Activated CD8-positive, alpha-beta memory T cell treated with anti-CD3 and anti-CD28 coated beads for 36 hours (primary cell): ENCODE measurements around the gene MAP3K14. TPM values are rescaled to one million over a fixed set of nuclear protein-coding genes. Genes with fewer than 3 reads are reported as not detected.

ENCODE experiments used
- CTCF ChIA-PET: fragments of 350-600 bp; sonication (Branson Sonifier 250); formaldehyde crosslinking; loops from one replicate; lab custom pipeline; 2021; ENCODE audit warnings: antibody characterized with exemption; lab: Charles Lee
- POLR2A ChIA-PET: fragments of 350-600 bp; sonication (Branson Sonifier 250); formaldehyde crosslinking; loops from one replicate; lab custom pipeline; 2021; ENCODE audit warnings: antibody characterized with exemption; lab: Charles Lee
- total RNA-seq, 2 experiments: library from RNA; stranded (reverse); gene quantifications; one replicate each; pipeline ENCODE4 v1.2.3, GENCODE V29; 2021

Gene MAP3K14
- total RNA-seq, 2 experiments from 2014 or later: 47.5 to 51.6 TPM

DNA sequence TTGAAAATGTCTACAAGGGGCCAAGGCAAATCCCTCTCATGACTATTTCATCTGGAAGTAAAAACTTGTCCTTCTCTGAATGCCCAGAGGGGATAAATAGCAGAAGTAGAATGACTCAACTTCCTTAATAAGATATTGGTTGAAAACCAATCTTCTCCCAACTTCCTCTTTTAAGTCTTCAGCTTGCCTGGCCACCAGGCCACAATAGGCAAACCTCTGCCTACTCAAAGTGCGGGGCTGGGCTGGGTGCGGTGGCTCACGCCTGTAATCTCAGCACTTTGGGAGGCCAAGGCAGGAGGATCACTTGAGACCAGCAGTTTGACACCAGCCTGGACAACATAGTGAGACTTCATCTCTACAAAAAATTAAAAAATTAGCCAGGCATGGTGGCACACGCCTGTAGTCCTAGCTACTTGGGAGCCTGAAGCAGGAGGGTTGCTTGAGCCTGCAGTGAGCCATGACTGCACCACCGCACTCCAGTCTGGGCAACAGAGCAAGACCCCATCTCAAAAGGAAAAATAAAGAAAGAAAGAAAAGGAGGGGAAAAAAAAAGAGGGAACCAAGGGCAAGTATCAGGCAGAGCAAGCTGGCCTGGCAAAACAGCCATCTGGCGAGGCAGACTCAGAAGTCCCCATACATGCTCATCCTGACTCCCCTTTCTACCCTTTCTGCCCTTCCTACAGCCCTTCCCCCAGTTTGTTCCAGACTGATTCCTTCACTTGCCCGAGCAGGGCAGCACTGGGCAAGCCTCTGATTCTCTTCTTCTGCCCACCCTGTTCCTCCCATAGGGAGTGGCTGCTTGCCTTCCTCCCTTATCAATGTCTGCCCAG lies 20.6 kb downstream of the MAP3K14 start:
- POLR2A ChIA-PET: no interaction called here

DNA sequence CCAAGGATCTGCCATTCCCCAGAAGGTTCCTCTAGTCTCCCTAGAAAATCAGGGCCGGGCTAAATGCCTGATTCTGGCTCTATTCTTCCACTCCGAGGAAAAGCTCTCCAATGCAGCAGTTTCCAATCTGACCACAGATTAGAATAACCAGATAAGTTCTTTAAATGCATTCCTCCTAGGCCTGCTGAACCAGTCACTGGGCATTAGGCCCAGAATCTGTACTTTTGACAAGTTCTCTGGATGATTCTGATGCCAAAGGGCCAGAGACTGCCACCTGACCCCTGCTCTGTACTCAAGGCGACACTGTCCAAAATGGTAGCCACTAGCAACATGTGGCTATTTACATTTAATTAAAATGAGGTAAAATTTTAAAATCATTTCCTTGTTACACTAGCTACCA lies 22.3 kb downstream of the MAP3K14 start:
- POLR2A ChIA-PET: no interaction called here
- CTCF ChIA-PET: interaction anchor here (1.5 to 2.3 kb wide), 3 partner anchors 13 to 91 kb away, joined by 4 to 8 read pairs (median 6); no protein-coding TSS in a partner anchor

More for the DNA sequence above, 20.6 kb downstream of the MAP3K14 start:
- CTCF ChIA-PET: interaction anchor here (1.1 to 1.8 kb wide), 2 partner anchors 15 to 89 kb away, joined by 4 to 6 read pairs; no protein-coding TSS in a partner anchor

GRCh38 chr17:45293413-45294211 lies 23.2 kb downstream of the MAP3K14 start:
- ChIA-PET POLR2A (interaction anchor here (0.8 to 0.9 kb wide), 3 partner anchors 22 to 37 kb away, joined by 3 to 5 read pairs (median 3); no protein-coding TSS in a partner anchor), CTCF (interaction anchor here (0.6 to 2.3 kb wide), 7 partner anchors 10 to 92 kb away, joined by 3 to 8 read pairs (median 3); partner anchors contain the start of gene MAP3K14)

DNA sequence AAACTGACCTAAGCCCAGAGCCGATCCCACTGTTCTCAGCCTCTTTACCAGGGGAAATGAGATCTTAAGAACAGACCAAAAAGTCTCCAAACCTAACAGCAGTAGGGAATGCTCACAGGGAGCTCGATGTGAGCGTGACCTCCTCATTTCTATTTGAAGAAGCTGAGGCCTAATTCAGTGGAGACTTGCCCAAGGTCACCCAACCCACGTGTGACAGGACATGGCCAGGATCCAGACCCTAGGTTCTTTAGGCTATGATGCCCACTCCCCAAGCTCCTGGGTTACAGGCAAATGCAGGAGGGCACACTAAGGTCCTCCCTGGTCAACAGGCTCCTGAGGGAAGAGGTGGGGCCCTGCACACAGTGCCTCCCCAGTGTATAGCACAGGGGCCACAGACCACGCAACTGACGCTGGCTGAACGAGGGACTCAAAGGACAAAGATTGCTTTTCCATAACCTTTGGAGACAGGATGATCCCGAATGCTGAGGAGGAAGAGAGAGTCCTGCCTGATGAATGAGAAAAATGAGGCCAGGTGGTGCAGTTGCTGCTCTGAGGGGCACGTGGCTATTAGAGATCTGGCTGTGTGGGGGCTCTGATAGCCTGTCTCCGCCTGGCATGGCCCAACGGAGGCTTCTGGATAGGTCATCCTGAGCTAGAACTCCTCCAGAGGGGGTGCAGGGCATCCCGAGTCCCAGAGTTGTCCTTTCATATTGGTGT lies 24.0 kb downstream of the MAP3K14 start:
- POLR2A ChIA-PET: interaction anchor here (0.8 kb wide), 2 partner anchors 27 to 37 kb away, joined by 3 to 5 read pairs; no protein-coding TSS in a partner anchor
- CTCF ChIA-PET: interaction anchor here (0.6 to 2.3 kb wide), 8 partner anchors 9 to 92 kb away, joined by 3 to 8 read pairs (median 4); partner anchors contain the start of gene MAP3K14

- CTCF ChIA-PET: interaction anchor here (1.0 to 1.9 kb wide), 5 partner anchors 12 to 156 kb away, joined by 3 to 9 read pairs (median 4); partner anchors contain the start of gene ACBD4
These were observed 25.5 kb downstream of the MAP3K14 start for GRCh38 chr17:45291171-45291805.

DNA sequence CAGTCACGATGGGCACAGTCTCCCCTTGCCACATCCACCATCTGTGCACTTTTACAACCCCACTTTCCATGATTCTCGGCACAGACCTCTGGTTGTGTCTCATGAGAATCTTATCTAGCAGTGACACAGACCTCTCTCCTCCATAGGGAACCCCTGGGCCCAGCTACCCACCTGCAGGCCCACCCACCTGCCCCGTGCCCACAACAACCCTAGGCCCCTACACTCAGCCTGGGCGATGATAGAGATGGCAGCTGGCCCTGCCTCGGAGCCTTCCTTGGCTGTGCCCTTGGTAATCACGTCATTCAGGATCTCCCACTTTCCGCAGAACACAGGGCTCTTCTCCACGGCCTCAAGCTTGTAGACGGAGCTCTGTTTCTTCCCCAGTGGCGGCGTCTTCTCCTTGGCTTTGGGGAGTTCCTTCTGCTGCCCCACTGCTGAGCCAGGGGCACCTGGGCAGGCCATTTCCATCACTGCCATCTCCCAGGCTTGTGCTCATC lies 26.5 kb downstream of the MAP3K14 start:
- POLR2A ChIA-PET: no interaction called here

More at GRCh38 chr17:45291171-45291805, 25.5 kb downstream of the MAP3K14 start:
- POLR2A ChIA-PET: no interaction called here

DNA sequence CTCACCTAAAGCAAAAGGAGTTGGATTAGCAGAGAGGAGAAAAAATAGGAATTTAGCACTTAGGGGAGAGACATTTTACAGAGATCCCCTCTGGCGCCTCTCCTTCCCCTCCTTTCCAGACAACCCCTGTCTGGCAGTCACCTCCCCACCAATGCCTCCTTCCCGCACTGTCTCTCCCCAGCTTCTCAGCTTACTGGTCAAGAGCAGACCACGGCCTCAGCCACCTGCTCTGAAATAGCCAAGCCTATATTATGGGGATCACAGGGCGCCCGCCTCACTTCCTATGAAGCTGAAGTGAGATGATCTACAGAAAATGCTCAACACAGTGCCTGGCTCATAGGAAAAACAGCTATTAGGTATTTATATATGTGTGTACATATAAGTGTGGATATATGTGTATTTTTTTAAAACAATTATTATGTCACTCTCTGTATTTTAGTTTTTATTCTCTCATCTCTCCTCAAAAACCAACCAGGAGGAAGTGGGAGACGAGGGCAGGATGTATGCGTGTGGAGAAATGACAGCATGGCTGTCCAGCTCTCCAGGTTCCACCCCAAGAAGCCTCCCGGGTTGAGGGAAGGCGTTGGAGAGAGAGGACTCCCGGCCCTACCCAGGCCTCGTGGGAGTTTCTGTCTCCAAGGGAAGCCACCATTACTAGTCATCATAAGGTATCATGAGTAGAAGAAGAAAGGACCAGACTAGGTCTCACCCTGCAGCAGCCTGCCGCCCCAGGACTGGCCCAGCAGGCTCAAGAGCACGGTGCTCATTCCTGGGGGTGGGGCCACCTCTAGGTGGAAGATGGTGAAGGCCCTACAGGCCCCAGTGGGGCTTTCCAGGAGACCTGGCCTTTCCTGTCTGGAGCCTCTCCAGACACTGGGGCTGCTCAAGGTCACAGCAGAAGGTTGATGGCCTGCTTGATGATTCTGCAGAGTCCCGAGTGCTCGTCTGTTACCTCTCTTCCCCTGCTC lies 27.2 kb downstream of the MAP3K14 start:
- ChIA-PET CTCF (interaction anchor here (0.7 to 1.9 kb wide), 2 partner anchors 13 to 95 kb away, joined by 4 to 9 read pairs; no protein-coding TSS in a partner anchor), POLR2A (no interaction called here)

More for the DNA sequence above, 26.5 kb downstream of the MAP3K14 start:
- CTCF ChIA-PET: interaction anchor here (1.0 to 1.9 kb wide), 3 partner anchors 12 to 155 kb away, joined by 3 to 9 read pairs (median 4); partner anchors contain the start of gene ACBD4

- ChIA-PET CTCF (interaction anchor here (0.7 to 1.5 kb wide), 3 partner anchors 28 to 104 kb away, joined by 3 to 4 read pairs (median 3); partner anchors contain the start of gene MAP3K14), POLR2A (no interaction called here)
These were observed 28.0 kb downstream of the MAP3K14 start for GRCh38 chr17:45288825-45289224.

DNA sequence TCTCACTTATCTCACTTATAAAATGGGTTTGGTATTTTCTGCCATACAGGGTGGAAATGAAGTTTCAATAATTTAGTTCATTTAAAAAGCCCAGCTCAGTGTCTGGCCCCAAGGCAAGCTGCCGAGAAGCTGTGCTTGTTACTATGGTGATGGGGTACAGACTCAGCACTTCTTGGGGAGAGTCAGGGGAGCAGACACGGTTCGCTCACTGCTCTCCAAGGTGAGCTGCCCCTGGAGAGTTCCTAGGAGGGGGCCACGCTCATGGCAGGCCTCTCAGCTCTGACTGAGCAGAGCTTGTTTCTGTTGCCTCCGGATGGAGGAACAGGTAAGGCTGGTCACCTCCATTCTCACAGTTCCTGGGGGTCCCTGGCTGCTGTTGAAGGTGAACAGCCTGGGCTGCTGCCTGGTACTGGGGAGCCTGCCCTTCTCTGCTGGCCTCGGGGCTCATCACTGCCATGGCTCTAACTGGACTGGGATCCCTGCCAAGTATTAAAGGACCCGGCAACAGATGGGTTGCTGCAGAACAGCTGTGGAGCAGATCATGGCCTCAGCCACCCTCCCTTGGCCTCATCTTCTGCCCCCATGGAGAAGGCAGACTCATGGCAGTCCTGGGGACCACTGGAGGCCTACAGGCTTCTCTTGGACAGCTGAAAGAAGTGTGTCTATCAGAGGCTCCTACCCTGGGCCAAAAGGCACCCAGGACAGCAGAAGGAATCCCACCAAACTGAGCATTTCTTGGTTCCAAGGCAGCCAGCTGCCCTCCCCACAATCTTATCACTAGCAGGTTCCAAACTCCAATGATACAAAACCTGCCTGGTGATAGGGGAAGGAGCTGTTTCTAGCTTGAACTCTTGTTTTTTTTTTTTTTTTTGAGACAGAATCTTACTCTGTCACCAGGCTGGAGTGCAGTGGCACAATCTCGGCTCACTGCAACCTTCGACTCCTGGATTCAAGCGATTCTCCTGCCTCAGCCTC lies 29.0 kb downstream of the MAP3K14 start:
- CTCF ChIA-PET: interaction anchor here (0.9 to 1.7 kb wide), 4 partner anchors 11 to 105 kb away, joined by 3 to 5 read pairs (median 4); partner anchors contain the start of gene MAP3K14

DNA sequence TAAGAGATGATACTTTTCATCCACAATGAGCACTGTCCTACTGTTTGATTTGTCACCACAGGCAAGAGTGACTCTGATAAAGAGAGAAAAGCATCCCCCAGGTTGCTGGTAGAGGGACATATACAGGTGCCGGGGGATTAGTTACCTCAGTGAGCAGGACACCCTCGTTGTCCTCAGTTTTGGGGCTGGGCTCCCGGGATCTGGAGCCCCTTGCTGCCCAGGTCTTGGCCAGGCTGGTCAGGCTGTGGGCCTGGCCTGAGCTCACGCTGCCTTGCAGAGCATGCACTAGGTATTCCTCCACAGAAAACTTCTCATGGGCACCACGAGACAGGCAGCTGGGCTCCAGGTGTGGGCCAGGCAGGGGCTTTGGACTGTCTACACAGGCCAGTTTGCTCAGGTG lies 30.5 kb downstream of the MAP3K14 start:
- ChIA-PET POLR2A (no interaction called here), CTCF (interaction anchor here (1.0 to 1.8 kb wide), 4 partner anchors 10 to 151 kb away, joined by 3 to 6 read pairs (median 4); partner anchors contain the start of gene ACBD4)

More for the DNA sequence above, 29.0 kb downstream of the MAP3K14 start:
- POLR2A ChIA-PET: interaction anchor here (0.9 kb wide), 1 partner anchor 90 kb away, joined by 3 read pairs; no protein-coding TSS in a partner anchor

DNA sequence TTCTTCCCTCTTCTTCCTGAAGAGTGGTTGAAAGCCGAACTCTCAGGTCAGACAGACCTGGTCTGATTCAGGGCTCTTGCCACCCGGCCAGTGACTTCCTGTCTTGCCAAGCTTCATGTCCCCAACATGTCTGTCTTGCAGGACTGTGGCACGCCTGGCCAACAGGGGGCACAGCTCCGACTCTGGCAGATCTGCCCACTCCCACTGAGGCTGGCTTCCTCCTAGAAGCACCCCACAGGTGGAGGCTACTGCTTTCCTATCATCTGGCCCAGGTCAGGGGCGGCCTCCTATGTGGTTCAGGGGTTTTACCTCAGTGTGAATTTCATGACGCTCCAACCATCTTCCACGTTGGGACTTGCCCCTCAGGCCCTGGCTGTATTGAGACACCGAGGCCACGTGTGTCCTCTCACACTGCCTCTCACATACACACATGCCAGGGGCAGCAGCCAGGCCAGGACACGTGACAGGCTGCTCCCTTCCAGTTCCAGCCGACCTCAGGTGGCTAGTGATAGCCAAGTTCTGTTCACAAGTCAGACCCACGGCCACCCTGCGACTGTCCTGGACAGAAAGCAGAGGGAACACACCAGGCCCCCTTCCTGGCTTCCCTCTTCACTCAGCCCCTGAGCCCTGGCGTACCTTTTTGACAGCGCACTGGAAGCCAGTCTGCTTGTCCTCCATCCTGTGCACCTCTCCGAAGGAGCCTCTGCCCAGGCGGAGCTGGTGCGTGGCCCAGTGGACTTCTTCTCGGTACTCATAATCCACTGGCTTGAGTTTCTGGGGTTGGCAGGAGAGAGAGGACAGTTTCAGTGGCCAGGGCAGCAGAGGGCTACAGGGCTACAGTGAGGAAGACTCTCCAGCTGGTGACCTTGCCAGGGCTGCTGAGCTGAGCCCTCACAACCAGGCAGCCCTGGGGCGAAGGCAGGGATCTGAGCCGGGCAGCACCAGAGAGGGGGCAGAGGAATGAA lies 32.4 kb downstream of the MAP3K14 start:
- CTCF ChIA-PET: interaction anchor here (0.6 to 2.4 kb wide), 8 partner anchors 8 to 104 kb away, joined by 3 to 11 read pairs (median 4); partner anchors contain the start of gene MAP3K14
- POLR2A ChIA-PET: interaction anchor here (1.0 kb wide), 1 partner anchor 80 kb away, joined by 3 read pairs; no protein-coding TSS in a partner anchor

GRCh38 chr17:45283711-45284110 lies 33.1 kb downstream of the MAP3K14 start:
- CTCF ChIA-PET: interaction anchor here (0.6 to 2.4 kb wide), 5 partner anchors 10 to 105 kb away, joined by 3 to 11 read pairs (median 4); partner anchors contain the start of gene MAP3K14
- POLR2A ChIA-PET: interaction anchor here (1.0 kb wide), 1 partner anchor 81 kb away, joined by 3 read pairs; no protein-coding TSS in a partner anchor
